PFSK-1 (cell line): ENCODE measurements around the gene KCNMA1.

Source experiments
- FOXP2 ChIP-seq: optimal IDR thresholded peaks from 2 replicates; pipeline ENCODE3; 2011; ENCODE audit warnings: borderline replicate concordance, control low read depth, inconsistent platforms; ENCODE audit not compliant: insufficient read depth; ENCODE audit errors: extremely low read length, extremely low read depth
- POLR2AphosphoS5 ChIP-seq: IDR thresholded peaks from 2 replicates; pipeline ENCODE4 v1.6.1; 2012; ENCODE audit warnings: low read depth, mild to moderate bottlenecking, control low read depth, low read length, moderate library complexity
- SIN3A ChIP-seq: IDR thresholded peaks from 2 replicates; pipeline ENCODE4 v1.6.1; 2012; ENCODE audit warnings: mild to moderate bottlenecking, low read length, moderate library complexity, borderline replicate concordance; ENCODE audit not compliant: insufficient read depth
- TAF1 ChIP-seq: IDR thresholded peaks from 2 replicates; pipeline ENCODE4 v1.6.1; 2012; ENCODE audit warnings: low read length, control low read depth, borderline replicate concordance; ENCODE audit not compliant: insufficient read depth
- TF ChIP-seq, protein P1 (sequence below), 2 experiments: IDR thresholded peaks; 2 replicates each; pipeline versions ENCODE4 v1.6.1 to v1.8.0; 2011 to 2012; ENCODE audit warnings: low read depth in 2 of 2, low read length in 2 of 2, control low read depth in 1 of 2, inconsistent platforms in 1 of 2, mild to moderate bottlenecking in 1 of 2, moderate library complexity in 1 of 2; ENCODE audit not compliant: insufficient read depth in 1 of 2

KCNMA1 gene

DNA sequence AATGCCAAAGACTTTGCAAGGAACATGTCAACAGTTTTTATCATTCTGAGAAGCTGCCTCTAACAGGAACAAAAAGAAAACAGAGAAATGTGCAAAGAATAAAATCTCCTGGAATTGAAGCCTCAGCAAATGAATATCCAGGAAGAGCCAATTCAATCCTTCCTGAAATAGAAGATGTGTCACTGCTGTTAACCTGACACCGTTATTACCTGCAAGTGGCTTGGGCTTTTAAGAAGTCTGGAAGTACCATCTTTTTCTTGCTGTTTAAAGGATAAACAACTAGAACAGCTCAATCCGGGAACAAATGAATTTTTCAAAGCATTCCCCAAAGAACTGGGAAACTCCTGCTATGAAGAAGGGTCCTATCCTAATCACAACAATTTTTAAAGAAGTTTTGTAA lies 434.8 kb downstream of the KCNMA1 start:
- TF ChIP-seq POLR2AphosphoS5 (no peak), TAF1 (no peak), SIN3A (no peak), FOXP2 (no peak)
- TF ChIP-seq, protein P1, sequence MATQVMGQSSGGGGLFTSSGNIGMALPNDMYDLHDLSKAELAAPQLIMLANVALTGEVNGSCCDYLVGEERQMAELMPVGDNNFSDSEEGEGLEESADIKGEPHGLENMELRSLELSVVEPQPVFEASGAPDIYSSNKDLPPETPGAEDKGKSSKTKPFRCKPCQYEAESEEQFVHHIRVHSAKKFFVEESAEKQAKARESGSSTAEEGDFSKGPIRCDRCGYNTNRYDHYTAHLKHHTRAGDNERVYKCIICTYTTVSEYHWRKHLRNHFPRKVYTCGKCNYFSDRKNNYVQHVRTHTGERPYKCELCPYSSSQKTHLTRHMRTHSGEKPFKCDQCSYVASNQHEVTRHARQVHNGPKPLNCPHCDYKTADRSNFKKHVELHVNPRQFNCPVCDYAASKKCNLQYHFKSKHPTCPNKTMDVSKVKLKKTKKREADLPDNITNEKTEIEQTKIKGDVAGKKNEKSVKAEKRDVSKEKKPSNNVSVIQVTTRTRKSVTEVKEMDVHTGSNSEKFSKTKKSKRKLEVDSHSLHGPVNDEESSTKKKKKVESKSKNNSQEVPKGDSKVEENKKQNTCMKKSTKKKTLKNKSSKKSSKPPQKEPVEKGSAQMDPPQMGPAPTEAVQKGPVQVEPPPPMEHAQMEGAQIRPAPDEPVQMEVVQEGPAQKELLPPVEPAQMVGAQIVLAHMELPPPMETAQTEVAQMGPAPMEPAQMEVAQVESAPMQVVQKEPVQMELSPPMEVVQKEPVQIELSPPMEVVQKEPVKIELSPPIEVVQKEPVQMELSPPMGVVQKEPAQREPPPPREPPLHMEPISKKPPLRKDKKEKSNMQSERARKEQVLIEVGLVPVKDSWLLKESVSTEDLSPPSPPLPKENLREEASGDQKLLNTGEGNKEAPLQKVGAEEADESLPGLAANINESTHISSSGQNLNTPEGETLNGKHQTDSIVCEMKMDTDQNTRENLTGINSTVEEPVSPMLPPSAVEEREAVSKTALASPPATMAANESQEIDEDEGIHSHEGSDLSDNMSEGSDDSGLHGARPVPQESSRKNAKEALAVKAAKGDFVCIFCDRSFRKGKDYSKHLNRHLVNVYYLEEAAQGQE (IDR thresholded peaks at IDR 0.05; ENCODE audit: insufficient read depth in 1 of 2, low read depth in 2 of 2, low read length in 2 of 2), result no peak

DNA sequence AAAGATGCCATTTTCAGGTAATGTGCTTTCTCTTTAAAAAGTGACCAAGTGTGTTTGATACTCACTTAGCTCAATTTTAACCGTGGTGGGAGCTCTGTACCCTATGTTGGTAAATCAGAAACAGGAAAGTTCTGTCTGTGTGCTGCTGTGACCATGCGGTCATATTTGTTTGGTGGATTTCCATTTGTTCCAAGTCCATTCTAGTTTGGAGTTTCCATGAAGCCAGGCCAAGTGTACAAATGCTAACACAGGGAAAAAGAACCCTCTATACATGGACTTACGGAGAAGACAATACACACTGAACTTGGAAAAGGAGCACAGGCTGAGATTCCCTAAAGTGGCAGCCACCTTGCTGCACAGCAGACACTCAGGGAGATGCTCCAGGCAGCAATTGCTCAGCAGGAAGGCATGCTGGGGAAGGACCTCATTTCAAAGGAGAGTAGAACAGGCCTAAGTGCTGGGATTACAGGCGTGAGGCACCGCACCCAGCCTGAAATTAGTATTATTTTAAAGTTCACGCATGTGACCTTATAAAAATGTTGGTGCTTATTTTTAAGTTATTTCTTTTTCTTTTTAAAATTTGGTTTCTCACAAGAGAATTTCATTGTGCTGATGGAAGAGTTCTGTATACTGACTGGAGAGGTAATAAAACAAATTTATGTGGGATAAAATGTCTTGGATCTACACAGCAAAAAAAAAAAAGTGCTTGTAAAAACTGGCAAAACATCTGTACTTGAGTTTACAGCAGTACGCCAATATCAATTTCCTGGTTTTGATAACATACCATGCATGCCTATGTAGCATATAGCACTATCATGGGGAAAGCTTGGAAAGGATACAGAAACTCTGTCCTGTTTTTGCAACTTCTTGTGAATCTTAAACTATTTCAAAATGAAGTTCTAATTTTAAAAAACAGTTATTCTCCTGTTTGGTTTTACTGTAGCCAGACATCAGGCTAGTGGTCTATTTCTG lies 436.2 kb downstream of the KCNMA1 start:
- no peak for TF ChIP-seq POLR2AphosphoS5
- TF ChIP-seq, protein P1 (IDR thresholded peaks at IDR 0.05; ENCODE audit: insufficient read depth in 1 of 2, low read depth in 2 of 2, low read length in 2 of 2), result no peak
- TF ChIP-seq TAF1, result no peak
- no peak for TF ChIP-seq SIN3A
- TF ChIP-seq FOXP2, result no peak

DNA sequence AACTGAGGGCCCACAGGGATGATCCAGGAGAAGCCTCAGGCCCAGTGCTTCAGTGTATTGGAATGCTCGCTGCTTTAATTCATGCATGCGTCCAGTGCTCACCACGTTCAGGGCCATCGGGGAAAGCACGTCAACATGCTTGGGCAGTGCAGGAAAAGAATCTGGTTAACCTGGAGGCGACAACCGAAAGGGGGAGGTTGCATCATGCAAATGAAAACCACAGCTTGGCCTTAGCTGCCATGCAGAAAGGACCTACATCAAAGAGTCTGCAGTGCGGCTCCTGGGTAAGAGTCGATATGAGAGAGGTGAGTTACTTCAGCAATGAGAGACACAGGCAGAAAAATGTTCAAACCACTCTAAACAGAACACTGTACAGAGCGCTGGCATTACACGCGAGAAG lies 440.1 kb downstream of the KCNMA1 start:
- TF ChIP-seq FOXP2 (no peak), TAF1 (no peak), SIN3A (no peak), POLR2AphosphoS5 (no peak)
- TF ChIP-seq, protein P1 (IDR thresholded peaks at IDR 0.05; ENCODE audit: insufficient read depth in 1 of 2, low read depth in 2 of 2, low read length in 2 of 2), result no peak

DNA sequence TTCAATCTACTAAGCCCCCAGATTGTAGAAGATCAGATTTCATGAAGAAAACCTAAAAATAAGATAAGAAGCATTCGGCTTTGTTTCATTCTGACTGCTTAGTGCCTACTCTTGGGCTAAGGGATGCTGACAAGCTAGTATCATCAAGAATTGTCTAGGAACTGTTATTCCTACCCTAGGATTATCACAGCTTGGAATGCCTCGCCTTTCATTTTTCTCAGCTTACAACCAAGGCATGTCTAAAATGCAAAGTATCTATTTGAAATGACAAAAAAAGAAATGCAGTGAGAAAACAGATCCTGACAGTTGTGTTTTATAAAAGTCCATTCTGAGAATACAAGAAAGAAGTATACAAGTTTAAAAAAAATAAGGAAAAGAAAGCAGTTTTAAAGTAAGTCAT lies 441.0 kb downstream of the KCNMA1 start:
- TF ChIP-seq POLR2AphosphoS5, result no peak
- TF ChIP-seq FOXP2, result no peak
- no peak for TF ChIP-seq SIN3A
- TF ChIP-seq, protein P1 (IDR thresholded peaks at IDR 0.05; ENCODE audit: insufficient read depth in 1 of 2, low read depth in 2 of 2, low read length in 2 of 2), result no peak
- no peak for TF ChIP-seq TAF1
